Right atrium auricular region (tissue), 2 donors: Measurements from ENCODE around the gene LEMD3. TPM values are rescaled to one million over a fixed set of nuclear protein-coding genes. Genes with fewer than 3 reads are reported as not detected.

Source experiments
- DNase-seq: peaks from one replicate; pipeline ENCODE4 v3.0.0-alpha.2; 2019; ENCODE audit warnings: low spot score
- H3K27ac ChIP-seq, 2 donors: fragments of 200-600 bp; sonication (generic); 1 replicate in 1 of 2; 2 replicates in 1 of 2; pipeline ENCODE4 v1.5.1; 2016 to 2019
- H3K27me3 ChIP-seq, 2 donors: fragments of 200-600 bp; sonication (generic); one replicate each; pipeline versions ENCODE4 v1.5.1 to v1.6.0; 2017 to 2019
- H3K36me3 ChIP-seq: fragments of 200-600 bp; sonication (generic); one replicate; pipeline ENCODE4 v1.5.1; 2016
- H3K4me1 ChIP-seq, 2 donors: fragments of 200-600 bp; sonication (generic); one replicate each; pipeline versions ENCODE4 v1.5.1 to v1.6.0; 2017 to 2019
- H3K4me3 ChIP-seq, 2 donors: fragments of 200-600 bp; sonication (generic); 1 replicate in 1 of 2; 2 replicates in 1 of 2; pipeline ENCODE4 v1.5.1; 2017 to 2019; ENCODE audit warnings: mild to moderate bottlenecking in 1 of 2, moderate library complexity in 1 of 2
- H3K9me3 ChIP-seq, 2 donors: fragments of 200-600 bp; sonication (generic); one replicate each; pipeline ENCODE4 v1.5.1; 2019
- CTCF ChIP-seq, 2 donors: fragments of 200-600 bp; sonication (generic); IDR thresholded peaks; one replicate each; pipeline ENCODE4 v1.5.1; 2019; ENCODE audit warnings: antibody characterized with exemption in 2 of 2
- total RNA-seq, 2 donors: library from RNA; depleted of rRNA; stranded (reverse); fragments of >200 nt; gene quantifications; one replicate each; pipeline ENCODE4 v1.1.0, GENCODE V29; 2016

Gene LEMD3
- total RNA-seq, 2 donors from 2014 or later = 11.3 to 14.0 TPM

GRCh38 chr12:65238609-65239008, 69.2 kb downstream of the LEMD3 start:
- Histone ChIP-seq H3K9me3 (no peaks in the 10 kb centered on the region), H3K27ac (no peak overlapping the region), H3K27me3 (no peaks in the 10 kb centered on the region), H3K4me1 (no peaks in the 10 kb centered on the region), H3K4me3 (no peak overlapping the region), H3K36me3 (peaks cover 20% of the 10 kb centered on the region)
- no peak for TF ChIP-seq CTCF (IDR thresholded peaks at IDR 0.05)
- DNase-seq = no peak

- no peaks in the 10 kb centered on the region for H3K27me3 ChIP-seq
- H3K9me3 ChIP-seq = no peaks in the 10 kb centered on the region
- H3K27ac ChIP-seq = no peak overlapping the region
- no peak for TF ChIP-seq CTCF (IDR thresholded peaks at IDR 0.05)
- H3K36me3 ChIP-seq = peaks cover 10% of the 10 kb centered on the region
- H3K4me3 ChIP-seq = no peak overlapping the region
- DNase-seq = no peak
- no peaks in the 10 kb centered on the region for H3K4me1 ChIP-seq
Observed at GRCh38 chr12:65248656-65249633, 79.6 kb downstream of the LEMD3 start.

- Histone ChIP-seq H3K36me3 (no peaks in the 10 kb centered on the region), H3K27me3 (no peaks in the 10 kb centered on the region), H3K9me3 (no peaks in the 10 kb centered on the region), H3K27ac (no peak overlapping the region), H3K4me3 (no peak overlapping the region), H3K4me1 (no peaks in the 10 kb centered on the region)
- DNase-seq = no peak
- TF ChIP-seq CTCF (IDR thresholded peaks at IDR 0.05) = no peak
Observed at GRCh38 chr12:65252515-65252914, 83.1 kb downstream of the LEMD3 start.

GRCh38 chr12:65257986-65258385, 88.6 kb downstream of the LEMD3 start:
- Histone ChIP-seq H3K27ac (no peak overlapping the region), H3K4me3 (no peak overlapping the region), H3K36me3 (no peaks in the 10 kb centered on the region), H3K27me3 (no peaks in the 10 kb centered on the region), H3K9me3 (no peaks in the 10 kb centered on the region), H3K4me1 (no peaks in the 10 kb centered on the region)
- TF ChIP-seq CTCF (IDR thresholded peaks at IDR 0.05) = no peak
- DNase-seq = no peak

GRCh38 chr12:65259501-65259900, 90.1 kb downstream of the LEMD3 start:
- no peaks in the 10 kb centered on the region for H3K27me3 ChIP-seq
- H3K36me3 ChIP-seq = no peaks in the 10 kb centered on the region
- no peaks in the 10 kb centered on the region for H3K4me1 ChIP-seq
- H3K9me3 ChIP-seq = no peaks in the 10 kb centered on the region
- no peak overlapping the region for H3K4me3 ChIP-seq
- no peak for TF ChIP-seq CTCF (IDR thresholded peaks at IDR 0.05)
- no peak for DNase-seq
- no peak overlapping the region for H3K27ac ChIP-seq
